Measurements from ENCODE around the gene CABP2. TPM values are rescaled to one million over a fixed set of nuclear protein-coding genes. Genes with fewer than 3 reads are reported as not detected.
"Not testable (repeated sequence)": the region's sequence is repeated elsewhere in the genome, so short reads cannot be mapped to it uniquely, and the experiment has no call there.

Gene CABP2
- total RNA-seq, 4 donors from 2014 or later = not detected

- Histone ChIP-seq H3K4me3 (no peak overlapping the region), H3K36me3 (no peaks in the 10 kb centered on the region), H3K27me3 (peaks cover 0 to 13% (median 0%) of the 10 kb centered on the region in 4 donors), H3K9me3 (no peaks in the 10 kb centered on the region), H3K4me1 (peaks cover 0 to 7% (median 0%) of the 10 kb centered on the region in 4 donors), H3K27ac (replicated peaks in 1 of 4) (no peak overlapping the region)
- WGBS = 65% methylated on average over 3 of the region's 3 CpGs
- intact Hi-C loops (cut with DNase I) = no loop called here
- no peak for DNase-seq (ENCODE audit: extremely low spot score)
- no peak for TF ChIP-seq POLR2A (IDR thresholded peaks at IDR 0.05; ENCODE audit: low read depth)
Observed at GRCh38 chr11:67556244-67556643, 33.0 kb upstream of the CABP2 start.

GRCh38 chr11:67551697-67552096 lies 28.5 kb upstream of the CABP2 start:
- H3K27ac ChIP-seq (replicated peaks in 1 of 4); H3K4me1 ChIP-seq; H3K27me3 ChIP-seq; H3K4me3 ChIP-seq; intact Hi-C loops (cut with DNase I); DNase-seq (ENCODE audit: extremely low spot score); H3K9me3 ChIP-seq; H3K36me3 ChIP-seq: not testable (repeated sequence)

DNA sequence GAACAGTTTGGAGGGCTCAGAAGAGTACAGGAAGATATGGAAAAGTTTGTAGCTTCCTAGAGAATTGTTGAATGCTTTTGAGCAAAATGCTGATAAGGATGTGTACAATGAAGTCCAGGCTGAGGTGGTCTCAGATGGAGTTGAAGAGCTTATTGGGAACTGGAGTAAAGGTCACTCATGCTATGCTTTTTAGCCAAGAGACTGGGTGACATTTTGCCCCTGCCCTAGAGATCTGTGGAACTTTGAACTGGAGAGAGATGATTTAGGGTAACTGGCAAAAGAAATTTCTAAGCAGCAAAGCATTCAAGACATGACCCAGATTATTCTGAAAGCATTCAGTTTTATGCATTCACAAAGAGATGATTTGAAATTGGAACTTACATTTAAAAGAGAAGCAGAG lies 27.9 kb upstream of the CABP2 start:
- H3K4me1 ChIP-seq = no peaks in the 10 kb centered on the region
- DNase-seq (ENCODE audit: extremely low spot score) = no peak
- no peak overlapping the region for H3K4me3 ChIP-seq
- TF ChIP-seq EP300 (IDR thresholded peaks at IDR 0.05) (no peak), POLR2A (IDR thresholded peaks at IDR 0.05; ENCODE audit: low read depth) (no peak), POLR2AphosphoS5 (IDR thresholded peaks at IDR 0.05) (no peak)
- TF ChIP-seq, protein P1, sequence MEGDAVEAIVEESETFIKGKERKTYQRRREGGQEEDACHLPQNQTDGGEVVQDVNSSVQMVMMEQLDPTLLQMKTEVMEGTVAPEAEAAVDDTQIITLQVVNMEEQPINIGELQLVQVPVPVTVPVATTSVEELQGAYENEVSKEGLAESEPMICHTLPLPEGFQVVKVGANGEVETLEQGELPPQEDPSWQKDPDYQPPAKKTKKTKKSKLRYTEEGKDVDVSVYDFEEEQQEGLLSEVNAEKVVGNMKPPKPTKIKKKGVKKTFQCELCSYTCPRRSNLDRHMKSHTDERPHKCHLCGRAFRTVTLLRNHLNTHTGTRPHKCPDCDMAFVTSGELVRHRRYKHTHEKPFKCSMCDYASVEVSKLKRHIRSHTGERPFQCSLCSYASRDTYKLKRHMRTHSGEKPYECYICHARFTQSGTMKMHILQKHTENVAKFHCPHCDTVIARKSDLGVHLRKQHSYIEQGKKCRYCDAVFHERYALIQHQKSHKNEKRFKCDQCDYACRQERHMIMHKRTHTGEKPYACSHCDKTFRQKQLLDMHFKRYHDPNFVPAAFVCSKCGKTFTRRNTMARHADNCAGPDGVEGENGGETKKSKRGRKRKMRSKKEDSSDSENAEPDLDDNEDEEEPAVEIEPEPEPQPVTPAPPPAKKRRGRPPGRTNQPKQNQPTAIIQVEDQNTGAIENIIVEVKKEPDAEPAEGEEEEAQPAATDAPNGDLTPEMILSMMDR (IDR thresholded peaks at IDR 0.05) = no peak
- H3K27me3 ChIP-seq = no peaks in the 10 kb centered on the region
- H3K36me3 ChIP-seq = no peaks in the 10 kb centered on the region
- H3K9me3 ChIP-seq = no peaks in the 10 kb centered on the region
- intact Hi-C loops (cut with DNase I) = no loop called here
- no peak overlapping the region for H3K27ac ChIP-seq (replicated peaks in 1 of 4)

GRCh38 chr11:67548555-67549110 lies 25.4 kb upstream of the CABP2 start:
- 88% methylated on average over 8 of the region's 9 CpGs for WGBS
- TF ChIP-seq POLR2AphosphoS5 (IDR thresholded peaks at IDR 0.05) = no peak
- no peak for TF ChIP-seq EP300 (IDR thresholded peaks at IDR 0.05)
- TF ChIP-seq, protein P1 (IDR thresholded peaks at IDR 0.05) = no peak
- TF ChIP-seq POLR2A (IDR thresholded peaks at IDR 0.05; ENCODE audit: low read depth) = no peak
- intact Hi-C loops (cut with DNase I) = no loop called here
- Histone ChIP-seq H3K27me3 (no peaks in the 10 kb centered on the region), H3K27ac (replicated peaks in 1 of 4) (no peak overlapping the region), H3K9me3 (no peaks in the 10 kb centered on the region), H3K36me3 (no peaks in the 10 kb centered on the region), H3K4me3 (no peak overlapping the region), H3K4me1 (peaks cover 0 to 9% (median 0%) of the 10 kb centered on the region in 4 donors)
- no peak for DNase-seq (ENCODE audit: extremely low spot score)

- 89% methylated on average over 4 of the region's 4 CpGs for WGBS
- intact Hi-C loops (cut with DNase I); DNase-seq (ENCODE audit: extremely low spot score): not testable (repeated sequence)
Observed at GRCh38 chr11:67548112-67548511, 24.9 kb upstream of the CABP2 start.

GRCh38 chr11:67545280-67545679 lies 22.0 kb upstream of the CABP2 start:
- Histone ChIP-seq H3K9me3 (no peaks in the 10 kb centered on the region), H3K27me3 (no peaks in the 10 kb centered on the region), H3K36me3 (no peaks in the 10 kb centered on the region), H3K4me3 (no peak overlapping the region), H3K27ac (replicated peaks in 1 of 4) (no peak overlapping the region), H3K4me1 (peaks cover 0 to 9% (median 0%) of the 10 kb centered on the region in 4 donors)
- TF ChIP-seq POLR2AphosphoS5 (IDR thresholded peaks at IDR 0.05) (no peak), EP300 (IDR thresholded peaks at IDR 0.05) (no peak), POLR2A (IDR thresholded peaks at IDR 0.05; ENCODE audit: low read depth) (no peak)
- TF ChIP-seq, protein P1 (IDR thresholded peaks at IDR 0.05) = no peak
- DNase-seq (ENCODE audit: extremely low spot score) = no peak
- intact Hi-C loops (cut with DNase I) = no loop called here
- 63% methylated on average over 8 of the region's 8 CpGs for WGBS

More at GRCh38 chr11:67548112-67548511, 24.9 kb upstream of the CABP2 start:
- H3K9me3 ChIP-seq; H3K27ac ChIP-seq (replicated peaks in 1 of 4); H3K36me3 ChIP-seq; H3K4me3 ChIP-seq; H3K27me3 ChIP-seq; H3K4me1 ChIP-seq: not testable (repeated sequence)
